Endodermal cell (in vitro differentiated cells): ENCODE results near the gene TMEM130. TPM values are rescaled to one million over a fixed set of nuclear protein-coding genes. Genes with fewer than 3 reads are reported as not detected.

Experiments used
- DNase-seq: peaks from one replicate; pipeline ENCODE4 v3.0.0-alpha.2; 2017
- H3K27ac ChIP-seq: 2 replicates; pipeline ENCODE4 v1.5.1; 2013; ENCODE audit warnings: mild to moderate bottlenecking, low read depth, low read length, moderate library complexity
- H3K27me3 ChIP-seq: 2 replicates; pipeline ENCODE4 v1.6.1; 2013; ENCODE audit warnings: mild to moderate bottlenecking, low read length, moderate library complexity; ENCODE audit not compliant: insufficient read depth, control insufficient read depth, poor library complexity, severe bottlenecking
- H3K36me3 ChIP-seq: 2 replicates; pipeline ENCODE4 v1.7.0; 2013; ENCODE audit warnings: mild to moderate bottlenecking, low read length, moderate library complexity; ENCODE audit not compliant: control insufficient read depth, insufficient read depth
- H3K4me1 ChIP-seq: one replicate; pipeline ENCODE4 v1.7.0; 2013; ENCODE audit warnings: low read length; ENCODE audit not compliant: control insufficient read depth, insufficient read depth
- H3K4me3 ChIP-seq: 2 replicates; pipeline ENCODE4 v1.5.1; 2013; ENCODE audit warnings: mild to moderate bottlenecking, low read length, moderate library complexity
- H3K9ac ChIP-seq: 2 replicates; pipeline ENCODE4 v1.6.1; 2013; ENCODE audit warnings: mild to moderate bottlenecking, low read length, moderate library complexity; ENCODE audit not compliant: poor library complexity, severe bottlenecking; ENCODE audit errors: extremely low read depth
- H3K9me3 ChIP-seq: 2 replicates; pipeline ENCODE4 v1.6.1; 2013; ENCODE audit warnings: mild to moderate bottlenecking, low read length, moderate library complexity; ENCODE audit not compliant: control insufficient read depth
- H3K27ac Mint-ChIP-seq: 2 replicates; pipeline ENCODE4 v1.8.0; 2020; ENCODE audit warnings: mixed read lengths
- H3K27me3 Mint-ChIP-seq: 2 replicates; pipeline ENCODE4 v1.8.0; 2021; ENCODE audit warnings: mild to moderate bottlenecking, mixed read lengths; ENCODE audit not compliant: insufficient read depth
- H3K36me3 Mint-ChIP-seq: 2 replicates; pipeline ENCODE4 v1.8.0; 2020; ENCODE audit warnings: low read depth, mixed read lengths
- H3K4me1 Mint-ChIP-seq: 2 replicates; pipeline ENCODE4 v1.8.0; 2020; ENCODE audit warnings: mixed read lengths
- H3K4me3 Mint-ChIP-seq: 2 replicates; pipeline ENCODE4 v1.8.0; 2020; ENCODE audit warnings: mild to moderate bottlenecking, moderate library complexity, mixed read lengths
- H3K9me3 Mint-ChIP-seq: 2 replicates; pipeline ENCODE4 v1.8.0; 2020; ENCODE audit warnings: mild to moderate bottlenecking, mixed read lengths
- CTCF ChIP-seq: fragments of 200-600 bp; sonication (generic); conservative IDR thresholded peaks from 2 replicates; pipeline ENCODE4 v1.5.0; 2021; ENCODE audit warnings: antibody characterized with exemption, mild to moderate bottlenecking
- WGBS, 2 experiments: methylation state at CpG; one replicate each; pipeline versions ENCODE4 v1.1.5 to v1.1.7; 2013; ENCODE audit warnings: missing lambda C conversion rate in 2 of 2, mixed read lengths in 1 of 2; ENCODE audit not compliant: insufficient coverage in 1 of 2, insufficient read length in 1 of 2; 5-methylcytosine and 5-hydroxymethylcytosine counted together
- total RNA-seq, 2 donors: library from RNA; stranded (reverse); fragmentation: NEBNext Ultra II Directional in 1 of 2; extraction: Animal tissue kit (Norgen Biotek cat#: 25700) in 1 of 2; gene quantifications; 2 replicates in 1 of 2; 3 replicates in 1 of 2; pipeline ENCODE4 v1.2.1, GENCODE V29; 2021

TMEM130 gene
- total RNA-seq, 2 donors from 2014 or later: 0.15 TPM; not detected in 1

GRCh38 chr7:98862203-98862602 lies 7.6 kb downstream of the TMEM130 start:
- Mint-ChIP-seq H3K4me1 (no peaks in the 10 kb centered on the region), H3K27me3 (peaks cover 19% of the 10 kb centered on the region), H3K9me3 (no peaks in the 10 kb centered on the region), H3K4me3 (no peak overlapping the region), H3K27ac (no peak overlapping the region), H3K36me3 (no peaks in the 10 kb centered on the region)
- H3K9me3 ChIP-seq: no peaks in the 10 kb centered on the region
- H3K9ac ChIP-seq: no peak overlapping the region
- WGBS, 2 experiments: 78 to 100% methylated on average over 2 to 3 of the region's 4 CpGs
- H3K27me3 ChIP-seq: no peaks in the 10 kb centered on the region
- no peak overlapping the region for H3K27ac ChIP-seq
- H3K4me1 ChIP-seq: no peaks in the 10 kb centered on the region
- no peak overlapping the region for H3K4me3 ChIP-seq
- DNase-seq: no peak
- TF ChIP-seq CTCF: no peak
- no peaks in the 10 kb centered on the region for H3K36me3 ChIP-seq

DNA sequence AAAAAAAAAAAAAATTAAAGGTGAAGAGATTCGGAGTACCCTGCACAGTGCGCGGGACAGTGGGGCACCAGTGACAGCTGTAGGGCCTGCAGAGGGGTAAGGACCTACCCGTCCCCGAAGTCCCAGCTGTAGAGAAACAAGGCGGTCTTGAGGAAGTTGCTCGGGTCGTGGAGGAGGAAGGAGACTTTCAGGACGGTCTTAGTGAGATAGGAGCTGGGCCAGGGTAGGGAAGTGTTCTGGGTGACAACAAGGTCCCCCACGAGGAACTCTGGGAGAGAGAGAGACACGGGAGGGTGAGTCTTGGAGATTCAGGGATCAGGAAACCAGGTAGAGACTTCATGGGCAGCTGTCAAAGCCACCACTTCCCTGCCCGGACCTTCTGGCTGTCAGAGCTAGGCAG lies 9.7 kb downstream of the TMEM130 start:
- Mint-ChIP-seq H3K9me3 (no peaks in the 10 kb centered on the region), H3K36me3 (no peaks in the 10 kb centered on the region), H3K27me3 (peaks cover 17% of the 10 kb centered on the region), H3K27ac (no peak overlapping the region), H3K4me1 (no peaks in the 10 kb centered on the region), H3K4me3 (no peak overlapping the region)
- Histone ChIP-seq H3K27me3 (no peaks in the 10 kb centered on the region), H3K4me1 (no peaks in the 10 kb centered on the region), H3K27ac (no peak overlapping the region), H3K36me3 (no peaks in the 10 kb centered on the region), H3K9ac (no peak overlapping the region), H3K4me3 (no peak overlapping the region), H3K9me3 (no peaks in the 10 kb centered on the region)
- WGBS, 2 experiments: 91 to 92% methylated on average over 9 to 12 of the region's 12 CpGs
- no peak for DNase-seq
- no peak for TF ChIP-seq CTCF

DNA sequence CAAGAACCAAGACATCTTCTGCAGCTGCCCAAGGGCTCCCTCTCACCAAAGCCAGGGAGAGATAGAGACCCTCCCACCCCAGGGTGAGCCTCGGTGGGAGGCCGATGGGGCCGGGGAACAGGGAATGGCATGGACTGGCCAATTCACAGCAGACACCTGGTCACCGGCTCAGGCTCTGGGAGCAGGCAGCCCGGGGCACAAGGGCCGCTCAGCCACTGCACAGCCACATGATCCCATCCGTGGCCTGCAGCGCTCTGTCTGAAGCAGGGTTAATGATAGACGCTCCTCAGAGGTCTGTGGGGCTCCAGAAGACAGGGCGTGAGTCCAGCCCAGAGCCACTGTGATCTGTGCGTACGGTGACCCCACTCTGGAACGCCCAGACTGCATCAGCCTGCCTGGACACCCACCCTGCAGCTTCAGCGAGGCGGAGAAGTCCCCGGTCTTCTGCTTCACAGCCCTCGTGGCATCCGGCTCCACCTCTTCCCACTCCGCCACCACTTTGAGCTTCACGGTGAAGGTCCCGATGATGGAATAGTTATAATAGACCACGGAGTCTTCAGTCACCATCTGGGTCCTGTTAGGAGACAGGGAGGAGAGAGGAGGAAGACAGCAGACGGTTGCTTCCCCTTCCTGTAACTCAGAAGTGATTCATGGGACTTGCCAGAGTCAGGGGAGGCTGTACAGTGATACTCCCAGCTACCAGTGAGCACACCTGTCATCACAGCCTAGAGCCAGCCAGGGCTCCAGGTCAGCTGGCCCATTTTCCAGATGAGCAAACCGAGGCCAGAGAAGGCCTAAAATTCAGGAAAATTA lies 14.0 kb downstream of the TMEM130 start:
- Mint-ChIP-seq H3K4me3 (no peak overlapping the region), H3K27me3 (peaks cover 10% of the 10 kb centered on the region), H3K27ac (no peak overlapping the region), H3K9me3 (no peaks in the 10 kb centered on the region), H3K4me1 (no peaks in the 10 kb centered on the region), H3K36me3 (no peaks in the 10 kb centered on the region)
- 94 to 95% methylated on average over 19 to 24 of the region's 24 CpGs for WGBS, 2 experiments
- no peaks in the 10 kb centered on the region for H3K27me3 ChIP-seq
- H3K36me3 ChIP-seq: no peaks in the 10 kb centered on the region
- no peak overlapping the region for H3K9ac ChIP-seq
- DNase-seq: no peak
- no peak overlapping the region for H3K4me3 ChIP-seq
- H3K9me3 ChIP-seq: no peaks in the 10 kb centered on the region
- no peaks in the 10 kb centered on the region for H3K4me1 ChIP-seq
- no peak overlapping the region for H3K27ac ChIP-seq
- no peak for TF ChIP-seq CTCF
